ENCODE measurements around the gene BLOC1S6. TPM values are rescaled to one million over a fixed set of nuclear protein-coding genes. Genes with fewer than 3 reads are reported as not detected.

BLOC1S6 gene
- total RNA-seq, 4 donors from 2014 or later = 18.3 to 61.1 (median 32.0) TPM

DNA sequence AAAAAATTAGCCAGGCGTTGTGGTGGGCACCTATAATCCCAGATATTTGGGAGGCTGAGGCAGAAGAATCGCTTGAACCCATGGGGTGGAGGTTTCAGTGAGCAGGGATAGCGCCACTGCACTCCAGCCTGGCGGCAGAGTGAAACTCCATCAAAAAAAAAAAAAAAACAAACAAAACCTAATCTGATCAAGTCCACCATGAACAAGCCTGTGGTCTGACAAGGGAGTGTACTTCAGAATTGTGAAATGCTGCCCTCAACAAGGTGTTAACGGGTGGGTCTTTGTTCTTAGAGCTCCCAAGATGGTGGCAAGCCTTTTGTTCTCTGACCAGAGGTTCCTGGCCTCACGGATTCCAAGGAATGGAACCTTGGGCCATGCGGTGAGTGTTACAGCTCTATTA is 40.4 kb upstream of the BLOC1S6 start:
- H3K9me3 ChIP-seq = no peaks in the 10 kb centered on the region
- no peak overlapping the region for H3K27ac ChIP-seq
- H3K4me3 ChIP-seq = no peak overlapping the region
- no peaks in the 10 kb centered on the region for H3K27me3 ChIP-seq
- H3K36me3 ChIP-seq = no peaks in the 10 kb centered on the region
- no peak for DNase-seq
- no peaks in the 10 kb centered on the region for H3K4me1 ChIP-seq
- TF ChIP-seq POLR2A (IDR thresholded peaks at IDR 0.05) = no peak
- TF ChIP-seq, protein P1, sequence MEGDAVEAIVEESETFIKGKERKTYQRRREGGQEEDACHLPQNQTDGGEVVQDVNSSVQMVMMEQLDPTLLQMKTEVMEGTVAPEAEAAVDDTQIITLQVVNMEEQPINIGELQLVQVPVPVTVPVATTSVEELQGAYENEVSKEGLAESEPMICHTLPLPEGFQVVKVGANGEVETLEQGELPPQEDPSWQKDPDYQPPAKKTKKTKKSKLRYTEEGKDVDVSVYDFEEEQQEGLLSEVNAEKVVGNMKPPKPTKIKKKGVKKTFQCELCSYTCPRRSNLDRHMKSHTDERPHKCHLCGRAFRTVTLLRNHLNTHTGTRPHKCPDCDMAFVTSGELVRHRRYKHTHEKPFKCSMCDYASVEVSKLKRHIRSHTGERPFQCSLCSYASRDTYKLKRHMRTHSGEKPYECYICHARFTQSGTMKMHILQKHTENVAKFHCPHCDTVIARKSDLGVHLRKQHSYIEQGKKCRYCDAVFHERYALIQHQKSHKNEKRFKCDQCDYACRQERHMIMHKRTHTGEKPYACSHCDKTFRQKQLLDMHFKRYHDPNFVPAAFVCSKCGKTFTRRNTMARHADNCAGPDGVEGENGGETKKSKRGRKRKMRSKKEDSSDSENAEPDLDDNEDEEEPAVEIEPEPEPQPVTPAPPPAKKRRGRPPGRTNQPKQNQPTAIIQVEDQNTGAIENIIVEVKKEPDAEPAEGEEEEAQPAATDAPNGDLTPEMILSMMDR (IDR thresholded peaks at IDR 0.05) = no peak

GRCh38 chr15:45548753-45549520 is 38.2 kb upstream of the BLOC1S6 start:
- H3K27ac ChIP-seq = no peak overlapping the region
- H3K9me3 ChIP-seq = no peaks in the 10 kb centered on the region
- no peaks in the 10 kb centered on the region for H3K4me1 ChIP-seq
- no peaks in the 10 kb centered on the region for H3K36me3 ChIP-seq
- TF ChIP-seq, protein P1 (IDR thresholded peaks at IDR 0.05) = no peak
- no peak for DNase-seq
- no peak overlapping the region for H3K4me3 ChIP-seq
- no peaks in the 10 kb centered on the region for H3K27me3 ChIP-seq

DNA sequence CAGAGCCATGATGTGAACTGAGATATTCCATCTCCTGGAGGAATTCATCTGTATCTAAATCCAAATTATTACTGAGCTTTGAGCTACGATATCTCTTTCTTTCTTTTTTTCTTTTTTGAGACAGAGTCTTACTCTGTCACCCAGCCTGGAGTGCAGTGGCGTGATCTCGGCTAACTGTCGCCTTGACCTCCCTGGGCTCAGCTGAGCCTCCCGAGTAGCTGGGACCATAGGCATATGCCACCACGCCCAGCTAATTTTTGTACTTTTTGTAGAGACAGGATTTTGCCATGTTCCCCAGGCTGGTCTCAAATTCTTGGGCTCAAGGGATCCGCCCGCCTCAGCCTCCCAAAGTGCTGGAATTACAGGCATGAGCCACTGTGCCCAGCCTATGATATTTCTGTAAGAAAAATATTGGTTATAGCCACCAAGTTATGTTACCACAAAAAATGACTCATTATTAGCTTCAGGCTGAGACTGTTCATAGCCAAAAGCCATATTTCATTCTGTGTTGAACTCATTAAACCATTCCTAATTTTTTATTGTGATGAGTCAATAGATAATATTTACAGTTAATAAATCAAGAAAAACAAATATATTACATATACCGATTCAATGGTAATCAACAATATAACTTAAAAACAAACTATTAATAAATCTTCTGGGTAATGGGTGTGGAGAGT is 37.5 kb upstream of the BLOC1S6 start:
- DNase-seq = no peak
- no peaks in the 10 kb centered on the region for H3K27me3 ChIP-seq
- no peaks in the 10 kb centered on the region for H3K36me3 ChIP-seq
- no peak for TF ChIP-seq POLR2A (IDR thresholded peaks at IDR 0.05)
- H3K9me3 ChIP-seq = no peaks in the 10 kb centered on the region
- no peaks in the 10 kb centered on the region for H3K4me1 ChIP-seq
- no peak overlapping the region for H3K4me3 ChIP-seq
- no peak overlapping the region for H3K27ac ChIP-seq

DNA sequence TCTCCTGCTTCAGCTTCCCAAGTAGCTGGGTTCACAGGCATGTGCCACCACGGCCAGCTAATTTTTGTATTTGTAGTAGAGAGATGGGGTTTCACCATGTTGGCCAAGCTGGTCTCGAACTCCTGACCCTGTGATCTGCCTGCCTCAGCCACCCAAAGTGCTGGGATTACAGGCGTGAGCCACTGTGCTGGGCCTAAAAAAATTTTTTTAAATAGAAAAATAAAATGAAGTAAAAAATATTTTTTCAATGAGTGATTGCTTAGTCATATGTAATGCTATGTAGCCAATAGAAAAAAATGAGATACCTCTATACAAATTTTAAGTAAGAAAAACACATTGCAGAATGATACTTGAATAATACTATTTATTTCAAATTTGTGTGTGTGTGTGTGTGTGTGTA is 36.7 kb upstream of the BLOC1S6 start:
- H3K9me3 ChIP-seq = no peaks in the 10 kb centered on the region
- H3K36me3 ChIP-seq = no peaks in the 10 kb centered on the region
- TF ChIP-seq, protein P1 (IDR thresholded peaks at IDR 0.05) = no peak
- TF ChIP-seq POLR2A (IDR thresholded peaks at IDR 0.05) = no peak
- H3K27me3 ChIP-seq = no peaks in the 10 kb centered on the region
- DNase-seq = no peak
- H3K4me1 ChIP-seq = no peaks in the 10 kb centered on the region
- no peak overlapping the region for H3K27ac ChIP-seq
- H3K4me3 ChIP-seq = no peak overlapping the region

- no peaks in the 10 kb centered on the region for H3K27me3 ChIP-seq
- no peak overlapping the region for H3K4me3 ChIP-seq
- no peak for TF ChIP-seq POLR2A (IDR thresholded peaks at IDR 0.05)
- TF ChIP-seq, protein P1 (IDR thresholded peaks at IDR 0.05) = no peak
- H3K4me1 ChIP-seq = no peaks in the 10 kb centered on the region
- DNase-seq = no peak
- no peak overlapping the region for H3K27ac ChIP-seq
- no peaks in the 10 kb centered on the region for H3K9me3 ChIP-seq
- no peaks in the 10 kb centered on the region for H3K36me3 ChIP-seq
Measured at GRCh38 chr15:45551676-45552075, 35.5 kb upstream of the BLOC1S6 start.

GRCh38 chr15:45555934-45556608 is 31.1 kb upstream of the BLOC1S6 start:
- Histone ChIP-seq H3K27ac (no peak overlapping the region), H3K4me3 (no peak overlapping the region), H3K9me3 (no peaks in the 10 kb centered on the region), H3K27me3 (no peaks in the 10 kb centered on the region), H3K4me1 (no peaks in the 10 kb centered on the region), H3K36me3 (no peaks in the 10 kb centered on the region)
- TF ChIP-seq, protein P1 (IDR thresholded peaks at IDR 0.05) = no peak
- TF ChIP-seq POLR2A (IDR thresholded peaks at IDR 0.05) = no peak
- no peak for DNase-seq
